Activated T-helper 2 cell treated with anti-CD3 and anti-CD28 coated beads, Interferon-gamma antibody, Interleukin-2, Interleukin-4, amounts not matched to agents 10 μg/mL and 5 μg/mL and 100 μg/mL, durations not matched to agents 14 hours and 24 hours and 36 hours (primary cell): ENCODE results near the gene NXT1. TPM values are rescaled to one million over a fixed set of nuclear protein-coding genes. Genes with fewer than 3 reads are reported as not detected.

Experiments used
- DNase-seq: peaks from one replicate; pipeline ENCODE4 v3.0.0; 2021; ENCODE audit warnings: low spot score
- H3K27ac Mint-ChIP-seq: one replicate; pipeline ENCODE4 v1.8.0; 2021; ENCODE audit warnings: mixed read lengths
- H3K27me3 Mint-ChIP-seq: one replicate; pipeline ENCODE4 v1.8.0; 2021; ENCODE audit warnings: low read depth, mixed read lengths
- H3K36me3 Mint-ChIP-seq: one replicate; pipeline ENCODE4 v1.8.0; 2021; ENCODE audit warnings: low read depth, mixed read lengths
- H3K4me1 Mint-ChIP-seq: one replicate; pipeline ENCODE4 v1.8.0; 2021; ENCODE audit warnings: low read depth, mixed read lengths
- H3K4me3 Mint-ChIP-seq: one replicate; pipeline ENCODE4 v1.8.0; 2021; ENCODE audit warnings: low read depth, mild to moderate bottlenecking, moderate library complexity, mixed read lengths
- H3K9me3 Mint-ChIP-seq: one replicate; pipeline ENCODE4 v1.8.0; 2021; ENCODE audit warnings: mixed read lengths
- intact Hi-C: fragments of 100-400 bp; cut with micrococcal nuclease; formaldehyde crosslinking; loops from one replicate; pipeline ENCODE4 v1.15.1; 2023
- total RNA-seq: library from RNA; stranded (reverse); gene quantifications from 2 replicates; pipeline ENCODE4 v1.2.3, GENCODE V29; 2022

NXT1 gene
- total RNA-seq, 1 donor from 2014 or later = 49.7 TPM

- Mint-ChIP-seq H3K27me3 (no peaks in the 10 kb centered on the region), H3K9me3 (no peaks in the 10 kb centered on the region), H3K4me3 (peak overlapping the region; percentile 96), H3K4me1 (peaks cover 17% of the 10 kb centered on the region), H3K36me3 (peaks cover 34% of the 10 kb centered on the region), H3K27ac (peak overlapping the region; percentile 100)
- intact Hi-C loops = loop anchor here (1.0 to 10.0 kb wide), 7 partner anchors 7 to 1794 kb away; partner anchors contain the start of gene NAPB
- DNase-seq = peak; percentile 57
Measured at GRCh38 chr20:23350904-23351838, 580 bp downstream of the NXT1 start.

- Mint-ChIP-seq H3K4me1 (peaks cover 24% of the 10 kb centered on the region), H3K27ac (no peak overlapping the region), H3K9me3 (no peaks in the 10 kb centered on the region), H3K4me3 (no peak overlapping the region), H3K27me3 (no peaks in the 10 kb centered on the region), H3K36me3 (peaks cover 33% of the 10 kb centered on the region)
- intact Hi-C loops = loop anchor here (10.0 kb wide), 1 partner anchor 669 kb away; no protein-coding TSS in a partner anchor
- no peak for DNase-seq
Measured at GRCh38 chr20:23356203-23356602, 5.6 kb downstream of the NXT1 start.

GRCh38 chr20:23357767-23358562, 7.4 kb downstream of the NXT1 start:
- no peaks in the 10 kb centered on the region for H3K27me3 Mint-ChIP-seq
- intact Hi-C loops = loop anchor here (1.0 to 10.0 kb wide), 2 partner anchors 8 to 667 kb away; partner anchors contain the start of gene NXT1
- H3K4me1 Mint-ChIP-seq = peaks cover 21% of the 10 kb centered on the region
- peak overlapping the region; percentile 88 for H3K4me3 Mint-ChIP-seq
- no peaks in the 10 kb centered on the region for H3K9me3 Mint-ChIP-seq
- H3K27ac Mint-ChIP-seq = peak overlapping the region; percentile 86
- DNase-seq = peak; percentile 100
- peaks cover 27% of the 10 kb centered on the region for H3K36me3 Mint-ChIP-seq

GRCh38 chr20:23358563-23358906, 7.9 kb downstream of the NXT1 start:
- Mint-ChIP-seq H3K9me3 (no peaks in the 10 kb centered on the region), H3K27me3 (no peaks in the 10 kb centered on the region), H3K4me1 (peaks cover 26% of the 10 kb centered on the region), H3K4me3 (peak overlapping the region; percentile 64), H3K36me3 (peaks cover 31% of the 10 kb centered on the region), H3K27ac (peak overlapping the region; percentile 69)
- DNase-seq = no peak
- intact Hi-C loops = loop anchor here (1.0 to 10.0 kb wide), 2 partner anchors 8 to 666 kb away; partner anchors contain the start of gene NXT1

- Mint-ChIP-seq H3K27ac (peak overlapping the region; percentile 69), H3K36me3 (peaks cover 27% of the 10 kb centered on the region), H3K4me1 (peaks cover 31% of the 10 kb centered on the region), H3K27me3 (no peaks in the 10 kb centered on the region), H3K9me3 (no peaks in the 10 kb centered on the region), H3K4me3 (no peak overlapping the region)
- no peak for DNase-seq
- intact Hi-C loops = loop anchor here (1.0 to 10.0 kb wide), 2 partner anchors 9 to 666 kb away; partner anchors contain the start of gene NXT1
Measured at GRCh38 chr20:23358923-23359593, 8.5 kb downstream of the NXT1 start.

- DNase-seq = no peak
- no peaks in the 10 kb centered on the region for H3K9me3 Mint-ChIP-seq
- H3K4me3 Mint-ChIP-seq = peak overlapping the region; percentile 80
- peaks cover 42% of the 10 kb centered on the region for H3K4me1 Mint-ChIP-seq
- H3K36me3 Mint-ChIP-seq = peaks cover 27% of the 10 kb centered on the region
- peak overlapping the region; percentile 80 for H3K27ac Mint-ChIP-seq
- no peaks in the 10 kb centered on the region for H3K27me3 Mint-ChIP-seq
- intact Hi-C loops = no loop called here
Measured at GRCh38 chr20:23360531-23360930, 9.9 kb downstream of the NXT1 start.

GRCh38 chr20:23361119-23361475, 10.5 kb downstream of the NXT1 start:
- peaks cover 44% of the 10 kb centered on the region for H3K4me1 Mint-ChIP-seq
- H3K9me3 Mint-ChIP-seq = no peaks in the 10 kb centered on the region
- intact Hi-C loops = no loop called here
- H3K36me3 Mint-ChIP-seq = peaks cover 25% of the 10 kb centered on the region
- DNase-seq = no peak
- peak overlapping the region; percentile 80 for H3K4me3 Mint-ChIP-seq
- H3K27me3 Mint-ChIP-seq = no peaks in the 10 kb centered on the region
- peak overlapping the region; percentile 80 for H3K27ac Mint-ChIP-seq

GRCh38 chr20:23361476-23362391, 11.1 kb downstream of the NXT1 start, which contains the start of gene GZF1:
Gene GZF1, plus strand, starts transcription at chr20:23362182. Its CDS starts 2,202 bp downstream, at chr20:23364384.
- intact Hi-C loops = loop anchor here (1.0 kb wide), 2 partner anchors 38 to 60 kb away; partner anchors contain the start of gene NAPB

GRCh38 chr20:23362392-23363256, 12.0 kb downstream of the NXT1 start:
- intact Hi-C loops = loop anchor here (1.0 kb wide), 2 partner anchors 37 to 59 kb away; partner anchors contain the start of gene NAPB
- peaks cover 50% of the 10 kb centered on the region for H3K4me1 Mint-ChIP-seq
- peaks cover 37% of the 10 kb centered on the region for H3K36me3 Mint-ChIP-seq
- peak overlapping the region; percentile 92 for H3K27ac Mint-ChIP-seq
- H3K4me3 Mint-ChIP-seq = peak overlapping the region; percentile 95
- no peaks in the 10 kb centered on the region for H3K9me3 Mint-ChIP-seq
- DNase-seq = no peak
- H3K27me3 Mint-ChIP-seq = no peaks in the 10 kb centered on the region

More at GRCh38 chr20:23361476-23362391, 11.1 kb downstream of the NXT1 start, which contains the start of gene GZF1:
- peaks cover 30% of the 10 kb centered on the region for H3K36me3 Mint-ChIP-seq
- H3K27me3 Mint-ChIP-seq = no peaks in the 10 kb centered on the region
- H3K27ac Mint-ChIP-seq = peak within 1 kb of the TSS; percentile 92
- DNase-seq = peak; percentile 98
- H3K4me3 Mint-ChIP-seq = peak within 1 kb of the TSS; percentile 95
- no peaks in the 10 kb centered on the region for H3K9me3 Mint-ChIP-seq
- peaks cover 50% of the 10 kb centered on the region for H3K4me1 Mint-ChIP-seq

- intact Hi-C loops = no loop called here
- Mint-ChIP-seq H3K27me3 (no peaks in the 10 kb centered on the region), H3K4me1 (peaks cover 53% of the 10 kb centered on the region), H3K9me3 (no peaks in the 10 kb centered on the region), H3K36me3 (peaks cover 41% of the 10 kb centered on the region), H3K4me3 (peak overlapping the region; percentile 95), H3K27ac (no peak overlapping the region)
- no peak for DNase-seq
Measured at GRCh38 chr20:23363257-23363649, 12.7 kb downstream of the NXT1 start.
